Caco-2 (cell line): ENCODE measurements around the gene GSTK1. TPM values are rescaled to one million over a fixed set of nuclear protein-coding genes. Genes with fewer than 3 reads are reported as not detected.

Experiments used
- BruUV-seq: library from RNA; stranded (reverse); fragments of 400-500 nt; replicated peaks from 2 replicates; lab custom pipeline; 2021; lab: Mats Ljungman, UMichigan
- CTCF ChIA-PET: fragments of 300-600 bp; sonication (Branson Sonifier 250); formaldehyde crosslinking; loops from one replicate; lab custom pipeline; 2022; ENCODE audit warnings: antibody characterized with exemption; lab: Charles Lee
- POLR2A ChIA-PET: fragments of 300-600 bp; sonication (Branson Sonifier 250); formaldehyde crosslinking; loops from one replicate; lab custom pipeline; 2022; ENCODE audit warnings: antibody characterized with exemption; lab: Charles Lee
- DNase-seq, 2 experiments: peaks; one replicate each; pipeline versions ENCODE4 v3.0.0 to v3.0.0-alpha.2; 2020 to 2022
- H3K27me3 ChIP-seq: replicated peaks from 2 replicates; pipeline ENCODE4 v1.6.0; 2011; ENCODE audit warnings: low read length; ENCODE audit not compliant: control insufficient read depth, insufficient read depth
- H3K36me3 ChIP-seq: 2 replicates; pipeline ENCODE4 v1.5.1; 2011; ENCODE audit warnings: low read length; ENCODE audit not compliant: control insufficient read depth, insufficient read depth
- H3K4me1 ChIP-seq: fragments of 250-450 bp; sonication (Bioruptor Pico); 2 replicates; pipeline ENCODE4 v1.5.1; 2020; ENCODE audit warnings: mild to moderate bottlenecking
- H3K4me3 ChIP-seq: 2 replicates; pipeline ENCODE4 v1.5.1; 2011; ENCODE audit warnings: low read depth, mild to moderate bottlenecking, control low read depth, low read length
- H3K9me3 ChIP-seq: fragments of 250-450 bp; sonication (Bioruptor Pico); 2 replicates; pipeline ENCODE4 v1.5.1; 2020; ENCODE audit warnings: mild to moderate bottlenecking, moderate library complexity
- H3K27ac Mint-ChIP-seq: one replicate; pipeline ENCODE4 v1.8.0; 2022; ENCODE audit warnings: mixed read lengths; ENCODE audit not compliant: unreplicated experiment
- H3K27me3 Mint-ChIP-seq: one replicate; pipeline ENCODE4 v1.8.0; 2022; ENCODE audit warnings: mixed read lengths; ENCODE audit not compliant: insufficient read depth, unreplicated experiment
- H3K36me3 Mint-ChIP-seq: one replicate; pipeline ENCODE4 v1.8.0; 2022; ENCODE audit warnings: mild to moderate bottlenecking, mixed read lengths; ENCODE audit not compliant: insufficient read depth, unreplicated experiment
- H3K4me1 Mint-ChIP-seq: one replicate; pipeline ENCODE4 v1.8.0; 2022; ENCODE audit warnings: low read depth, mixed read lengths; ENCODE audit not compliant: unreplicated experiment
- H3K4me3 Mint-ChIP-seq: one replicate; pipeline ENCODE4 v1.8.0; 2022; ENCODE audit warnings: mild to moderate bottlenecking, moderate library complexity, mixed read lengths; ENCODE audit not compliant: unreplicated experiment
- H3K9me3 Mint-ChIP-seq: one replicate; pipeline ENCODE4 v1.8.0; 2022; ENCODE audit warnings: mixed read lengths; ENCODE audit not compliant: unreplicated experiment
- CTCF ChIP-seq, 2 experiments: fragments of 200-600 bp in 1 of 2; IDR thresholded peaks; 1 replicate in 1 of 2; 2 replicates in 1 of 2; pipeline versions ENCODE4 v1.5.1 to v1.8.0; 2011 to 2022; ENCODE audit warnings: antibody characterized with exemption in 1 of 2, control low read depth in 1 of 2, inconsistent platforms in 1 of 2, low read depth in 1 of 2, low read length in 1 of 2, mild to moderate bottlenecking in 1 of 2, moderate library complexity in 1 of 2; ENCODE audit not compliant: insufficient read depth in 1 of 2, severe bottlenecking in 1 of 2, unreplicated experiment in 1 of 2
- intact Hi-C: fragments of 100-400 bp; cut with micrococcal nuclease; formaldehyde crosslinking; loops from one replicate; pipeline ENCODE4 v1.10.0; 2022; ENCODE audit not compliant: unreplicated experiment
- total RNA-seq: library from RNA; stranded (reverse); gene quantifications from 2 replicates; pipeline ENCODE4 v1.2.3, GENCODE V29; 2022

The GSTK1 gene
- total RNA-seq, 1 experiment from 2014 or later: 134 TPM

GRCh38 chr7:143285806-143286521 is 22.7 kb downstream of the GSTK1 start:
- no peak for DNase-seq
- no peak for TF ChIP-seq CTCF (IDR thresholded peaks at IDR 0.05; ENCODE audit: insufficient read depth in 1 of 2, low read depth in 1 of 2, low read length in 1 of 2, severe bottlenecking in 1 of 2, unreplicated experiment in 1 of 2)
- Mint-ChIP-seq H3K36me3 (peaks cover 28% of the 10 kb centered on the region), H3K27ac (peak overlapping the region; percentile 85), H3K27me3 (no peaks in the 10 kb centered on the region), H3K4me3 (peak overlapping the region; percentile 86), H3K4me1 (peaks cover 41% of the 10 kb centered on the region), H3K9me3 (no peaks in the 10 kb centered on the region)
- intact Hi-C loops: no loop called here
- Histone ChIP-seq H3K4me1 (peaks cover 37% of the 10 kb centered on the region), H3K36me3 (no peaks in the 10 kb centered on the region), H3K27me3 (no peaks in the 10 kb centered on the region), H3K9me3 (no peaks in the 10 kb centered on the region), H3K4me3 (peak overlapping the region; percentile 42)
- POLR2A ChIA-PET: interaction anchor here (0.9 kb wide), 1 partner anchor 84 kb away, joined by 4 read pairs; no protein-coding TSS in a partner anchor
- no TSS peak for BruUV-seq
- CTCF ChIA-PET: interaction anchor here (1.2 kb wide), 1 partner anchor 46 kb away, joined by 3 read pairs; no protein-coding TSS in a partner anchor

GRCh38 chr7:143286522-143286890 is 23.3 kb downstream of the GSTK1 start:
- ChIA-PET POLR2A (no interaction called here), CTCF (interaction anchor here (1.2 to 2.1 kb wide), 2 partner anchors 23 to 46 kb away, joined by 3 to 8 read pairs; partner anchors contain the start of gene GSTK1)
- intact Hi-C loops: no loop called here
- Mint-ChIP-seq H3K4me1 (peaks cover 47% of the 10 kb centered on the region), H3K27ac (no peak overlapping the region), H3K27me3 (no peaks in the 10 kb centered on the region), H3K36me3 (peaks cover 32% of the 10 kb centered on the region), H3K4me3 (peak overlapping the region; percentile 18), H3K9me3 (no peaks in the 10 kb centered on the region)
- Histone ChIP-seq H3K27me3 (no peaks in the 10 kb centered on the region), H3K4me1 (peaks cover 37% of the 10 kb centered on the region), H3K9me3 (no peaks in the 10 kb centered on the region), H3K4me3 (no peak overlapping the region; the same call in 1 of the 2 replicates), H3K36me3 (no peaks in the 10 kb centered on the region)
- DNase-seq: no peak
- no TSS peak for BruUV-seq
- no peak for TF ChIP-seq CTCF (IDR thresholded peaks at IDR 0.05; ENCODE audit: insufficient read depth in 1 of 2, low read depth in 1 of 2, low read length in 1 of 2, severe bottlenecking in 1 of 2, unreplicated experiment in 1 of 2)

DNA sequence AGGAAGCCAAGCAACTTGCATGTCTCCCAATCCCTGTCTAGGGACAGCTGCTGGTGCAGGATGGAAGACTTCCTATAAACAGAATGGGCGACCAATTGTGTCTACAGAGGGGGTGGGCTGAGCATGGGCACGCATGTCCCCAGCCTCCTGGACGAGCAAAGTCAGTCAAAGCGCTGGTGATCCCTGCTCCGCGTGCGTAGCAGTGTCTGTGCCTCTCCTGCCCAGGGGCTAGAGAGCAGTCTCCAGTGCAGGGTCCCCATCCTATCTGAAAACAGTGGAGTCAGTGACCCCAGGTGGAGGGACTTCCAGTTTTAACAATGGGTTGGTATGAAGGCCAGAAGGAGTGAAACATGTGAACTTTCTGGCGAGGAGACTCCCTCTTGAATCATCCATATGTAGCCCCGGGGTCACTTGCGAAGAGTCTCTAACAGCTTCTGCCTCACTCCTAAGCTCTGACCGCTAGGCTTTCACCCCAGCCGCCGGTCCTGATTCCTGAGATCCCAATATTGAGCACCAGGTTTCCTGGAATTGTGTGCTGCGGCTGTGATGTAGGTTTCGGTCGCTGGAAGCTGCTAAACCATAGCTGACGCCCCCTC is 24.2 kb downstream of the GSTK1 start:
- intact Hi-C loops: no loop called here
- Mint-ChIP-seq H3K27me3 (no peaks in the 10 kb centered on the region), H3K4me1 (peaks cover 48% of the 10 kb centered on the region), H3K4me3 (peak overlapping the region; percentile 81), H3K9me3 (no peaks in the 10 kb centered on the region), H3K27ac (peak overlapping the region; percentile 89), H3K36me3 (peaks cover 42% of the 10 kb centered on the region)
- Histone ChIP-seq H3K4me3 (peak overlapping the region; percentile 8; the same call in 1 of the 2 replicates), H3K9me3 (no peaks in the 10 kb centered on the region), H3K4me1 (peaks cover 37% of the 10 kb centered on the region), H3K27me3 (no peaks in the 10 kb centered on the region), H3K36me3 (no peaks in the 10 kb centered on the region)
- ChIA-PET CTCF (interaction anchor here (0.6 to 2.1 kb wide), 11 partner anchors 12 to 192 kb away, joined by 3 to 20 read pairs (median 6); partner anchors contain the start of gene GSTK1), POLR2A (interaction anchor here (0.6 to 1.2 kb wide), 8 partner anchors 9 to 83 kb away, joined by 3 to 23 read pairs (median 4); partner anchors contain the start of gene GSTK1)
- DNase-seq: no peak
- no peak for TF ChIP-seq CTCF (IDR thresholded peaks at IDR 0.05; ENCODE audit: insufficient read depth in 1 of 2, low read depth in 1 of 2, low read length in 1 of 2, severe bottlenecking in 1 of 2, unreplicated experiment in 1 of 2)
- BruUV-seq: TSS peak; percentile 83
